ENCODE results near the gene GIMD1.

The GIMD1 gene

GRCh38 chr4:106344647-106344970 lies 24.0 kb downstream of the GIMD1 start:
- POLR2A ChIA-PET = no interaction called here
- CTCF ChIA-PET = no interaction called here
- TF ChIP-seq HDGF (IDR thresholded peaks at IDR 0.05; ENCODE audit: borderline replicate concordance) = no peak
- TF ChIP-seq NFRKB (IDR thresholded peaks at IDR 0.05) = no peak
- TF ChIP-seq CTBP1 (IDR thresholded peaks at IDR 0.05; ENCODE audit: borderline replicate concordance) = no peak
- TF ChIP-seq BHLHE40 (IDR thresholded peaks at IDR 0.05; ENCODE audit: borderline replicate concordance) = no peak
- no peak for TF ChIP-seq TARDBP (IDR thresholded peaks at IDR 0.05)
- no peak for TF ChIP-seq ELF4 (IDR thresholded peaks at IDR 0.05)
- no peak for TF ChIP-seq L3MBTL2 (conservative IDR thresholded peaks at IDR 0.05)
- no peak for TF ChIP-seq FOXK2 (IDR thresholded peaks at IDR 0.05)
- TF ChIP-seq FOXM1 (IDR thresholded peaks at IDR 0.05; ENCODE audit: borderline replicate concordance) = no peak
- TF ChIP-seq PKNOX1 (IDR thresholded peaks at IDR 0.05) = no peak
- TF ChIP-seq SP1 (IDR thresholded peaks at IDR 0.05) = no peak
- no peak for TF ChIP-seq SUZ12 (IDR thresholded peaks at IDR 0.05)
- no peak for TF ChIP-seq ARNT (IDR thresholded peaks at IDR 0.05)
- no peak for TF ChIP-seq FOXA1 (IDR thresholded peaks at IDR 0.05)
- no peak for TF ChIP-seq LEF1 (IDR thresholded peaks at IDR 0.05; ENCODE audit: borderline replicate concordance)
- no peak for TF ChIP-seq ZNF384 (IDR thresholded peaks at IDR 0.05)
- DNase-seq (ENCODE audit: extremely low spot score) = no peak

GRCh38 chr4:106343865-106344646 lies 24.5 kb downstream of the GIMD1 start:
- TF ChIP-seq SP1 (IDR thresholded peaks at IDR 0.05) = no peak
- no peak for TF ChIP-seq TARDBP (IDR thresholded peaks at IDR 0.05)
- TF ChIP-seq LEF1 (IDR thresholded peaks at IDR 0.05; ENCODE audit: borderline replicate concordance) = no peak
- no peak for TF ChIP-seq ELF4 (IDR thresholded peaks at IDR 0.05)
- TF ChIP-seq ZNF384 (IDR thresholded peaks at IDR 0.05) = no peak
- no peak for TF ChIP-seq L3MBTL2 (conservative IDR thresholded peaks at IDR 0.05)
- no peak for TF ChIP-seq BHLHE40 (IDR thresholded peaks at IDR 0.05; ENCODE audit: borderline replicate concordance)
- no peak for TF ChIP-seq PKNOX1 (IDR thresholded peaks at IDR 0.05)
- TF ChIP-seq HDGF (IDR thresholded peaks at IDR 0.05; ENCODE audit: borderline replicate concordance) = no peak
- ChIA-PET CTCF (no interaction called here), POLR2A (no interaction called here)
- no peak for DNase-seq (ENCODE audit: extremely low spot score)

GRCh38 chr4:106340774-106341173 lies 27.8 kb downstream of the GIMD1 start:
- no peak for DNase-seq (ENCODE audit: extremely low spot score)
- POLR2A ChIA-PET = no interaction called here
- no peak for TF ChIP-seq FOXM1 (IDR thresholded peaks at IDR 0.05; ENCODE audit: borderline replicate concordance)
- TF ChIP-seq NFRKB (IDR thresholded peaks at IDR 0.05) = no peak
- no peak for TF ChIP-seq FOXK2 (IDR thresholded peaks at IDR 0.05)
- no peak for TF ChIP-seq ELF4 (IDR thresholded peaks at IDR 0.05)
- CTCF ChIA-PET = no interaction called here

GRCh38 chr4:106339431-106339830 lies 29.1 kb downstream of the GIMD1 start:
- CTCF ChIA-PET = no interaction called here

GRCh38 chr4:106338671-106339070 lies 29.9 kb downstream of the GIMD1 start:
- ChIA-PET POLR2A (no interaction called here), CTCF (no interaction called here)
- TF ChIP-seq CTBP1 (IDR thresholded peaks at IDR 0.05; ENCODE audit: borderline replicate concordance) (no peak), HDGF (IDR thresholded peaks at IDR 0.05; ENCODE audit: borderline replicate concordance) (no peak), LEF1 (IDR thresholded peaks at IDR 0.05; ENCODE audit: borderline replicate concordance) (no peak), FOXK2 (IDR thresholded peaks at IDR 0.05) (no peak), ELF4 (IDR thresholded peaks at IDR 0.05) (no peak), SUZ12 (IDR thresholded peaks at IDR 0.05) (no peak), L3MBTL2 (conservative IDR thresholded peaks at IDR 0.05) (no peak), SP1 (IDR thresholded peaks at IDR 0.05) (no peak), FOXM1 (IDR thresholded peaks at IDR 0.05; ENCODE audit: borderline replicate concordance) (no peak), BHLHE40 (IDR thresholded peaks at IDR 0.05; ENCODE audit: borderline replicate concordance) (no peak), NFRKB (IDR thresholded peaks at IDR 0.05) (no peak), PKNOX1 (IDR thresholded peaks at IDR 0.05) (no peak), FOXA1 (IDR thresholded peaks at IDR 0.05) (no peak), TARDBP (IDR thresholded peaks at IDR 0.05) (no peak), ZNF384 (IDR thresholded peaks at IDR 0.05) (no peak), ARNT (IDR thresholded peaks at IDR 0.05) (no peak)
- no peak for DNase-seq (ENCODE audit: extremely low spot score)

More at GRCh38 chr4:106339431-106339830, 29.1 kb downstream of the GIMD1 start:
- TF ChIP-seq FOXA1 (IDR thresholded peaks at IDR 0.05) (no peak), SUZ12 (IDR thresholded peaks at IDR 0.05) (no peak), ELF4 (IDR thresholded peaks at IDR 0.05) (no peak), LEF1 (IDR thresholded peaks at IDR 0.05; ENCODE audit: borderline replicate concordance) (no peak), CTBP1 (IDR thresholded peaks at IDR 0.05; ENCODE audit: borderline replicate concordance) (no peak), PKNOX1 (IDR thresholded peaks at IDR 0.05) (no peak), NFRKB (IDR thresholded peaks at IDR 0.05) (no peak), FOXM1 (IDR thresholded peaks at IDR 0.05; ENCODE audit: borderline replicate concordance) (no peak), ARNT (IDR thresholded peaks at IDR 0.05) (no peak), HDGF (IDR thresholded peaks at IDR 0.05; ENCODE audit: borderline replicate concordance) (no peak)
- POLR2A ChIA-PET = no interaction called here
- no peak for DNase-seq (ENCODE audit: extremely low spot score)

DNA sequence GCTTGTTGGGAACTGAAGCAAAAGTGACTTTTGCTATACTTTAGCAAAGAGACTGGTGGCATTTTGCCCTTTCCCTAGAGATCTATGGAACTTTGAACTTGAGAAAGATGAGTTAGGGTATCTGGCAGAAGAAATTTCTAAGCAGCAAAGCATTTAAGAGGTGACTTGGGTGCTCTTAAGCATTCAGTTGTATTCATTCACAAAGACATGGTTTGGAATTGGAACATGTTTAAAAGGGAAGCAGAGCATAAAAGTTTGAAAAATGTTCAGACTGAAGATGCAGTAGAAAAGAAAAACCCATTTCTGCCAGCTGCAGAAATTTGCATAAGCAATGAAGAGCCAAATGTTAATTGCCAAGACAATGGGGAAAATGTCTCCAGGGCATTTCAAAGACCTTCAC lies 30.7 kb downstream of the GIMD1 start:
- TF ChIP-seq SP1 (IDR thresholded peaks at IDR 0.05) (no peak), FOXM1 (IDR thresholded peaks at IDR 0.05; ENCODE audit: borderline replicate concordance) (no peak), FOXK2 (IDR thresholded peaks at IDR 0.05) (no peak), SUZ12 (IDR thresholded peaks at IDR 0.05) (no peak), FOXA1 (IDR thresholded peaks at IDR 0.05) (no peak), CTBP1 (IDR thresholded peaks at IDR 0.05; ENCODE audit: borderline replicate concordance) (no peak), ARNT (IDR thresholded peaks at IDR 0.05) (no peak), TARDBP (IDR thresholded peaks at IDR 0.05) (no peak), BHLHE40 (IDR thresholded peaks at IDR 0.05; ENCODE audit: borderline replicate concordance) (no peak), NFRKB (IDR thresholded peaks at IDR 0.05) (no peak), LEF1 (IDR thresholded peaks at IDR 0.05; ENCODE audit: borderline replicate concordance) (no peak), ZNF384 (IDR thresholded peaks at IDR 0.05) (no peak), ELF4 (IDR thresholded peaks at IDR 0.05) (no peak), PKNOX1 (IDR thresholded peaks at IDR 0.05) (no peak), L3MBTL2 (conservative IDR thresholded peaks at IDR 0.05) (no peak), HDGF (IDR thresholded peaks at IDR 0.05; ENCODE audit: borderline replicate concordance) (no peak)
- no peak for DNase-seq (ENCODE audit: extremely low spot score)
- POLR2A ChIA-PET = no interaction called here
- CTCF ChIA-PET = no interaction called here

All from HEK293T (cell line).